ENCODE results near the gene MEF2B.

- no peak for TF ChIP-seq POLR2A (IDR thresholded peaks at IDR 0.05; ENCODE audit: low read depth)
- TF ChIP-seq, protein P1, sequence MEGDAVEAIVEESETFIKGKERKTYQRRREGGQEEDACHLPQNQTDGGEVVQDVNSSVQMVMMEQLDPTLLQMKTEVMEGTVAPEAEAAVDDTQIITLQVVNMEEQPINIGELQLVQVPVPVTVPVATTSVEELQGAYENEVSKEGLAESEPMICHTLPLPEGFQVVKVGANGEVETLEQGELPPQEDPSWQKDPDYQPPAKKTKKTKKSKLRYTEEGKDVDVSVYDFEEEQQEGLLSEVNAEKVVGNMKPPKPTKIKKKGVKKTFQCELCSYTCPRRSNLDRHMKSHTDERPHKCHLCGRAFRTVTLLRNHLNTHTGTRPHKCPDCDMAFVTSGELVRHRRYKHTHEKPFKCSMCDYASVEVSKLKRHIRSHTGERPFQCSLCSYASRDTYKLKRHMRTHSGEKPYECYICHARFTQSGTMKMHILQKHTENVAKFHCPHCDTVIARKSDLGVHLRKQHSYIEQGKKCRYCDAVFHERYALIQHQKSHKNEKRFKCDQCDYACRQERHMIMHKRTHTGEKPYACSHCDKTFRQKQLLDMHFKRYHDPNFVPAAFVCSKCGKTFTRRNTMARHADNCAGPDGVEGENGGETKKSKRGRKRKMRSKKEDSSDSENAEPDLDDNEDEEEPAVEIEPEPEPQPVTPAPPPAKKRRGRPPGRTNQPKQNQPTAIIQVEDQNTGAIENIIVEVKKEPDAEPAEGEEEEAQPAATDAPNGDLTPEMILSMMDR (IDR thresholded peaks at IDR 0.05): no peak
Measured at GRCh38 chr19:19192910-19193423, 22.9 kb upstream of the MEF2B start.
